H1 (cell line): Measurements from ENCODE around the gene NCL.

Experiments used
- ATF2 ChIP-seq: IDR thresholded peaks from 2 replicates; pipeline ENCODE4 v1.6.1; 2012; ENCODE audit warnings: low read length, inconsistent platforms
- ATF3 ChIP-seq: IDR thresholded peaks from 2 replicates; pipeline ENCODE4 v1.6.1; 2011; ENCODE audit warnings: low read depth, mild to moderate bottlenecking, low read length; ENCODE audit not compliant: insufficient read depth
- FOSL1 ChIP-seq: IDR thresholded peaks from 2 replicates; pipeline ENCODE4 v1.6.1; 2011; ENCODE audit warnings: mild to moderate bottlenecking, low read depth, low read length, moderate library complexity; ENCODE audit not compliant: insufficient read depth
- HDAC2 ChIP-seq, 2 experiments: fragments of 300-600 bp in 1 of 2; sonication (generic) in 1 of 2; IDR thresholded peaks; 2 replicates each; pipeline ENCODE4 v1.6.1; 2011 to 2012; ENCODE audit warnings: low read depth in 2 of 2, low read length in 2 of 2, mild to moderate bottlenecking in 2 of 2, moderate library complexity in 2 of 2, borderline replicate concordance in 1 of 2, inconsistent platforms in 1 of 2
- POLR2A ChIP-seq, 2 experiments: IDR thresholded peaks; 1 replicate in 1 of 2; 2 replicates in 1 of 2; pipeline ENCODE4 v1.6.1; 2011; ENCODE audit warnings: low read depth in 2 of 2, low read length in 2 of 2, mild to moderate bottlenecking in 2 of 2; ENCODE audit errors: control extremely low read depth in 1 of 2
- POLR2AphosphoS5 ChIP-seq: IDR thresholded peaks from 2 replicates; pipeline ENCODE4 v1.6.1; 2011; ENCODE audit warnings: low read depth, low read length
- RAD21 ChIP-seq, 2 experiments: IDR thresholded peaks in 1 of 2; conservative IDR thresholded peaks in 1 of 2; 2 replicates each; pipeline ENCODE4 v1.6.1; 2011; ENCODE audit warnings: low read depth in 2 of 2, low read length in 2 of 2, improper control_type of control experiment in 1 of 2, inconsistent platforms in 1 of 2, mild to moderate bottlenecking in 1 of 2, moderate library complexity in 1 of 2
- SIN3A ChIP-seq, 2 experiments: IDR thresholded peaks in 1 of 2; conservative IDR thresholded peaks in 1 of 2; 2 replicates each; pipeline ENCODE4 v1.6.1; 2011 to 2012; ENCODE audit warnings: low read length in 2 of 2, improper control_type of control experiment in 1 of 2, low read depth in 1 of 2, mild to moderate bottlenecking in 1 of 2
- SP4 ChIP-seq: IDR thresholded peaks from 2 replicates; pipeline ENCODE4 v1.6.1; 2012; ENCODE audit warnings: low read length, inconsistent platforms
- TAF7 ChIP-seq: optimal IDR thresholded peaks from 2 replicates; pipeline ENCODE3; 2011; ENCODE audit warnings: low read depth, mild to moderate bottlenecking, inconsistent platforms, low read length, moderate library complexity, borderline replicate concordance
- YY1 ChIP-seq: IDR thresholded peaks from 2 replicates; pipeline ENCODE4 v1.6.1; 2011; ENCODE audit warnings: low read depth, mild to moderate bottlenecking, low read length
- TF ChIP-seq, protein P1 (sequence below), 3 experiments: IDR thresholded peaks; 1 replicate in 2 of 3; 2 replicates in 1 of 3; pipeline versions ENCODE4 v1.5.1 to v1.6.1; 2011; ENCODE audit warnings: low read length in 3 of 3, mild to moderate bottlenecking in 3 of 3, inconsistent platforms in 2 of 3, low read depth in 1 of 3, moderate library complexity in 1 of 3; ENCODE audit not compliant: insufficient read depth in 1 of 3; ENCODE audit errors: control extremely low read depth in 1 of 3

GRCh38 chr2:231413456-231413855 is 50.8 kb downstream of the NCL start:
- TF ChIP-seq POLR2AphosphoS5 (no peak), HDAC2 (IDR thresholded peaks at IDR 0.05; ENCODE audit: borderline replicate concordance in 1 of 2, low read depth in 2 of 2, low read length in 2 of 2) (no peak), POLR2A (IDR thresholded peaks at IDR 0.05; ENCODE audit: control extremely low read depth in 1 of 2, low read depth in 2 of 2, low read length in 2 of 2) (no peak), SIN3A (conservative IDR thresholded peaks at IDR 0.05 in 1 of 2, IDR thresholded peaks at IDR 0.05 in 1 of 2; ENCODE audit: low read depth in 1 of 2, low read length in 2 of 2) (no peak), YY1 (no peak), FOSL1 (no peak), SP4 (no peak), TAF7 (no peak), RAD21 (IDR thresholded peaks at IDR 0.05 in 1 of 2, conservative IDR thresholded peaks at IDR 0.05 in 1 of 2; ENCODE audit: low read depth in 2 of 2, low read length in 2 of 2) (no peak), ATF3 (no peak), ATF2 (no peak)
- TF ChIP-seq, protein P1, sequence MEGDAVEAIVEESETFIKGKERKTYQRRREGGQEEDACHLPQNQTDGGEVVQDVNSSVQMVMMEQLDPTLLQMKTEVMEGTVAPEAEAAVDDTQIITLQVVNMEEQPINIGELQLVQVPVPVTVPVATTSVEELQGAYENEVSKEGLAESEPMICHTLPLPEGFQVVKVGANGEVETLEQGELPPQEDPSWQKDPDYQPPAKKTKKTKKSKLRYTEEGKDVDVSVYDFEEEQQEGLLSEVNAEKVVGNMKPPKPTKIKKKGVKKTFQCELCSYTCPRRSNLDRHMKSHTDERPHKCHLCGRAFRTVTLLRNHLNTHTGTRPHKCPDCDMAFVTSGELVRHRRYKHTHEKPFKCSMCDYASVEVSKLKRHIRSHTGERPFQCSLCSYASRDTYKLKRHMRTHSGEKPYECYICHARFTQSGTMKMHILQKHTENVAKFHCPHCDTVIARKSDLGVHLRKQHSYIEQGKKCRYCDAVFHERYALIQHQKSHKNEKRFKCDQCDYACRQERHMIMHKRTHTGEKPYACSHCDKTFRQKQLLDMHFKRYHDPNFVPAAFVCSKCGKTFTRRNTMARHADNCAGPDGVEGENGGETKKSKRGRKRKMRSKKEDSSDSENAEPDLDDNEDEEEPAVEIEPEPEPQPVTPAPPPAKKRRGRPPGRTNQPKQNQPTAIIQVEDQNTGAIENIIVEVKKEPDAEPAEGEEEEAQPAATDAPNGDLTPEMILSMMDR (IDR thresholded peaks at IDR 0.05; ENCODE audit: control extremely low read depth in 1 of 3, insufficient read depth in 1 of 3, low read depth in 1 of 3, low read length in 3 of 3), result no peak
